Stimulated activated CD4-positive, alpha-beta T cell treated with anti-CD3 and anti-CD28 coated beads, Interleukin-4, amount 100 ng/mL, for 48 hours (primary cell): ENCODE results near the gene TTC31.
A peak's percentile ranks its signal among the peaks of the same experiment; 100 is the strongest.

Source experiments
- DNase-seq, 2 donors: peaks; one replicate each; pipeline ENCODE4 v3.0.0-alpha.2; 2020; ENCODE audit warnings: low read depth in 2 of 2

TTC31 gene

GRCh38 chr2:74524955-74525716 lies 42.3 kb downstream of the TTC31 start:
- no peak for DNase-seq

GRCh38 chr2:74525717-74526648 lies 43.1 kb downstream of the TTC31 start, which contains the start of gene DQX1:
TSS of gene DQX1 (minus strand) at chr2:74526231. CDS start at chr2:74525729, 502 bp downstream.
- no peak for DNase-seq

GRCh38 chr2:74526649-74527230 lies 43.9 kb downstream of the TTC31 start:
- no peak for DNase-seq

GRCh38 chr2:74527741-74528140 lies 44.9 kb downstream of the TTC31 start:
- no peak for DNase-seq

GRCh38 chr2:74528600-74529356 lies 45.9 kb downstream of the TTC31 start:
- no peak for DNase-seq

- DNase-seq: peak; percentile 88 to 94
Observed at GRCh38 chr2:74529357-74530238, 46.7 kb downstream of the TTC31 start, which contains the start of the genes AUP1 and HTRA2. TSS of gene AUP1 (minus strand) at chr2:74529706. CDS start at chr2:74529629, 77 bp downstream. TSS of gene HTRA2 (plus strand) at chr2:74529933. CDS start at chr2:74530007, 74 bp downstream.

GRCh38 chr2:74530239-74531187 lies 47.6 kb downstream of the TTC31 start:
- peak; percentile 30 to 42 for DNase-seq

- no peak for DNase-seq
Observed at GRCh38 chr2:74531666-74532065, 48.8 kb downstream of the TTC31 start.

- no peak for DNase-seq
Observed at GRCh38 chr2:74532222-74532621, 49.3 kb downstream of the TTC31 start.

GRCh38 chr2:74533464-74533863 lies 50.6 kb downstream of the TTC31 start:
- DNase-seq: no peak

GRCh38 chr2:74534411-74534810 lies 51.5 kb downstream of the TTC31 start:
- no peak for DNase-seq

- DNase-seq: no peak
Observed at GRCh38 chr2:74535440-74535965, 52.6 kb downstream of the TTC31 start.

- DNase-seq: no peak
Observed at GRCh38 chr2:74536166-74536950, 53.5 kb downstream of the TTC31 start.

- DNase-seq: no peak
Observed at GRCh38 chr2:74537140-74537539, 54.3 kb downstream of the TTC31 start.

GRCh38 chr2:74538881-74539339 lies 56.0 kb downstream of the TTC31 start:
- DNase-seq: no peak

GRCh38 chr2:74540291-74540690 lies 57.4 kb downstream of the TTC31 start:
- DNase-seq: no peak

- DNase-seq: no peak
Observed at GRCh38 chr2:74542978-74543377, 60.1 kb downstream of the TTC31 start.
